ENCODE results near the gene PLEKHH1.

The PLEKHH1 gene

DNA sequence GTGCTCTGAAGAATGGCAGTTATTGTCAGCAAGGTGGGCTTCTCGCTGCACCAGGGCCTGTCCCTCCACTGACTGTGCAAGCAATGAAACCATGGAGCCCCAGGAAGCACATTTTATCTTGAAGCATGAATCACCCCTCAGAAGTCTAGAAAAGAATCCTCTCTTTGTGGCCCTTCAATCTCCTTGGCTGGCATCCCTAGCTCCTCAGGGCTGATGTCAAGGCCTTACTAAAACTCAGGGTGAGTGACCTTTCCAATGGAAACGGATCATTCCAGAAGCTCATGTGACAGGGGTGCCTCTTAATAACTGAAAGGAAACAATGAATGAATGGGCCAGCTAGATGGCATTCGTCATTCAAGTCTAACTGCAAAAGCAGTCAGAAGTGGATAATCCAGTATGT lies 22.3 kb upstream of the PLEKHH1 start:
- FAIRE-seq: no peak

DNA sequence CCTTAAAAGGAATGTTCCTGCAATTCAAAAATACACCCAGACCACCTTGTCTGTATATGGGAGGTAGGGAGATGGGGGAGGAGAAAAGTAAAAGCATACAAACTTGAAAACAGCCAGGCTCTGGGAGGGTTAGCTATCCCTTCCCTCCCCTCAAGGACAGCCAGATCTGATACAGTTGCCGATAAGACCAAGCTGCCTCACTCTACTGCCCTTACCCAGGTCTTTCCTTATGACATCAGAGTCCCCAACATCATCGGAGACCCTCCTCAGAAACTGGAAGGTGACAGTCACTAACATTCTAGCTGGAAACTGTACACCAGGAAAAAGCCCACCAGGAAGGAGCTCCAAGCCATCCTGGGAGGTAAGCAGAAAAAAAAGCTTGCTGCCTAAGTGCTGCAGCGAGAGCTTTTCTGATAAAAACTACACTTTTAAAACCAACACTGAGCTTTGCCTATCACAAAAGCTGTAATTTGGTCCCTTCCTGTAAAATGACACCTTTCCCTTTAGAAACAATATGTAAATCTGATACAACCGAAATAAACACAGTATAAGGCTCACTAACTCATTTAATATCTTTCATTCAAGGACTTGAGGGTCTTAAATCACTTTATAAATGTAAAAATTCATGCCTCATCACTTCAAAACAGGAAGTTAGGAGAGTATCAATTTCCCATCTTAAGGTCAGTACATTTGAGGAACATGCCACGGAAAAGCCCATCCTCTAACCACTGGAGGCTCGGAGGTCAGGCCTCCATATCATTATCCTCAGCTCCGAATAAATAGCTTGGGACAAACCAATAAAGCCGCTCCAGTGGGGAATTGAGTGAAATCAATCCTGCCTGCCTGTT lies 20.4 kb upstream of the PLEKHH1 start:
- FAIRE-seq: no peak

DNA sequence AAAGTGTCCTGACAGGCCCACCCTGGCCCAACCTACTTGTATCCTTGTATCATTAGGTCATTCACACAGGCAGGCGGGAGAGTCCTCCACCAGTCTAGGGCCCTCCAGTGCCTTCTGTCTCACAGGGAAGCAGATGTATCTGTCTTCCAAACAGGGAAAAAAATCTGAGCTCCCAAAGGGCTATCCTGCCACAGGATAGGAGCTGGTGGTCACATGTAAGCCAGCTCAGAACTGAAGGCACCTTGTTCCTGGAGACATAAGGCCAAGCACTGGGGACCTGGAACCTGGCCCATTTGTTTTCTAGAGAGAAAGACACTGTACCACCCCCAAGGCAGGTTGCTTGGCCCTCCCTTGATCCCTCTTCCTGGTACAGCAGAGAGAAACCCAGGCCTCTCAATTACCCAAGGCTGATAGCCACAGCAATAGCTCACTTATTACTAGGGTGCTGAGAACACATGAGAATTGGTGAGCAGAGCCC lies 19.4 kb upstream of the PLEKHH1 start:
- no peak for FAIRE-seq

DNA sequence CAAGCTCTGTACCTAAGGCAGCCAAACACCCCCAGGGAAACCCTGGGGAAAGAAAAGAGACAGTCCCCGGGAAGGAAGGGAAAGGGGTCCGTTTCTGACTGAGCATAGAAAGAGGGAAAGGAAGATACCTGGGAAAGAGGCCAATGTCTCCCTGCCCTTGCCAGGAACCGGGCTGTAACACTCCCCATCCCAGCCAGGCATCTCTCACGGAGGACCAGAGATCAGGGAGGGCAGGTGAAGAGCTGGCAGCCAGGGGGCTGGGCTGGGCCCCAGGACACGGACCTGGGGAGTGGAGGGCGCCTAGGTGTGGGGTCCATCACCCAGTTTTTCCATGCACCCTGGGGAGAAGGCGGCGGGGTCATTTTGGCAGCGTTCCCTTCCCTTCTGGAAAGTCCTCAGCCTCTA lies 18.9 kb upstream of the PLEKHH1 start:
- no peak for FAIRE-seq

DNA sequence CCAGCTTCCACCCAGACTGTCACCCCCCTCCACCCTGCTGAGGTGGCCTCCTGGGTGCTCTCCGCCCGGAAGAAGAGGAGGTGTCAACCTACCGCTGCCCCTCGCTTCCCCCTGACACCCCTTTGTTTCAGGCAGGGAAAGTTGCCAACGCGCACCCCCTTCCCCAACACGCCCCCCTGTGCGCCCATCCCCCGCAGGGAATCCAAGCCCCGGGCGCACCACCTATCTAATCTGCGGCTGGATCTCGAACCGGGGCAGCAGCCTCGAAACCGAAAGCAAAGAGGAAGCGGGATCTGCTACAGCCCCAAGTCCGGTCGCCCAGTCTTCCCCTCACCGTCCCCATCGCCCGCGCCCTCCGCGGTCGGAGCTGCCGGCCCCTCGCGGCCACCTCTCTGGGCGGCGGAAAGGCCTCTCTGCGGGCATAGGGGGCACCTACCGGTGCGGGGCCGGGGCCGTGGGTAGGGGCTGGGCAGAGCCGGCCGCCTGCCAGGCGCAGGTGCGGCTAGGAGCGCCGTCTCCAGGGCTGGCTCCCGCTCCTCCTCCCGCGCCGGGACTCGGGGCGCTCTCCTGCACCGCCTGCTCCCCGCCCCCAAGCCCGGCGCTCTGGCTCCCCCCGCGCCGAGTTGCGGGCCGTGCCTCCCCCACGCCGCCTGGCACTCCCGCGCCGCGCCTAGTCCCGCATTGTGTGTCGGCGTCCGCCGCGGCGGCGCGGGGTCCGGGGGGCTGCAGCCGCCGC lies 18.3 kb upstream of the PLEKHH1 start:
- FAIRE-seq: no peak

DNA sequence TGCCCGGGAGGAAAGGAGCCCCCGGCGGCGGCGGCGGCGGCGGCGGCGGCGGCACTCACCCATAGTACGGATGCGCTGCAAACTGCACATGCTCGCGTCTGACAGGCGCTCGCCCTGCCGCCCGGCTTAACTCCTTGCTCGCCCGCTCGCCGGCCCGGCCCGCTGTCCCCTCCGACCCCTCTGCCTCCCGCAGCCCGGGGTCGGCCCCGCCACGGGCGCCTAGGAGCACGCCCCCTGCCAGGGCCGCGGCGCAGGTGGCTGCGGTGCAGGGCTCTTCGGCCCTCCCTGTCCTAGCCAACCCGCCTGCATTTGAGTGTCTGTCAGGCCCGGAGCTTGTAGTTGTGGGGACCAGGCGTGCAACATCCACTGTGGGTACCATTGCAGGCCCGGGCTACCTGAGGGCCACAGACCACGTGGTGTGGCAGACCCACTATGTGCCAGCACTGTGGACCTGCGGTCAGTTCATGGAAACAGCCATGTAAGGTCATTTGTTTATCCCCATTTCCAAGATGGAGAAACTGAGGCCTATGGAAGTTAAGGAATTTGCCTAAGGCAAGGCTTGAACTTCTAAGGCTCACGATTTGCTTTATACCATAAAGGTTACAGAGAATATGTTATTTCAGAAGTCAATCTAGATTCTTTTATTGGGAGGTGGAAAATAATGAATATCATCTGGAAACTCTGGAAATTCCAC lies 17.6 kb upstream of the PLEKHH1 start:
- no peak for FAIRE-seq

DNA sequence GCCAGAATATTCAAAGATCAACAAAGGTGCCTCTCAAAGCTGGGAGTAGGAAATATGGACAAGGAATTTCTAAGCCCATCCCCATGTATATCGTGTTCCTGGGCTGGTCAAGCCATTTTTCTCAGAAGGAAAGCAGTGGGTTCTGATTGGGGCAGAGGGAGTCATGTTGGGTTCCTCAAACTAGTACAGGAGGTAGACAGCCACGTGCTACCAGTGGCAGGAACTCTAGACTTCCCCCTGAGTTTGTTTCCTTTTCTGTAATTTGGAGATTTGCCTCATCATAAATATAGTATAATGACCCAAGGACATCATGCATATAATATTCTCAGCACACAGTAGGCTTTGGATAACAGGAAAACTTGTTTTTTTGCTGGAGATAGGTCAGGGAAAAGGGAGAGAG lies 16.4 kb upstream of the PLEKHH1 start:
- FAIRE-seq: no peak

DNA sequence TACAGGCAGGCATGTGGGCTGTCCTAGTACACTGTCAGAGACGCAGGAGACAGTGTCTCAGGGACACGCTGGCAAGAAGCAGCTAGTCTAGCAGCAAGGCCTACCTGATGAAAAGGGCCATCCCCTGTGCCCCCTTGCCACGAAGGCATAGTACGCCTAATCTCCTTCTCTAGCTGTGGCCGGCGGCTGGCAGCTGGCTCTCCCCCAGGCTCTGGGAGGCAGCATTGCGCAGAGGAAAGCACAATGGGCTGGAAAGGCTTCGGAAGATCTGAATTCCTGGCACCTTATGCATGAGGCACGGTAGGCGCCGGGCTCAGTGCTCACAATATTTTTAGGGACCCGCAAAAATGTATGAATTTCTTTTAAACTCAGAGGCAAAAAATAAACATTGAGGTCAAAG lies 16.0 kb upstream of the PLEKHH1 start:
- FAIRE-seq: no peak

DNA sequence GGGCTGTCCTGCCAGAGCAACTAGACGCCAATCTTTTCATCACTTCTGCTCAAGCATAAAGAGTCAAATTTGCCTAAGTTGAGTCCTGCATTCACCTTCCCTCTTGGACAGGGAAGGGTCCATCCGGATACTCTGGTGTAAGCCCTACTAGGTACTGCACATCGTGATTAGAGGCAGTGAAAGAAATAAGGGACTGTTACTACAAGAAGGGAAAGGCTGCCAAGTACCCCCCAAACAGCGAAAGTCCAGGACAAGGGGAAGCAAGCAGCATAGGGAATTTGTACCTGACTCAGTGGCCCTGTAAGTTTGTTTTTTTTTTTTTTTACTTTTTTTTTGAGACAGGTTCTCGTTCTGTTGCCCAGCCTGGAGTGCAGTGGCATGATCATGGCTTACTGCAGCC lies 13.7 kb upstream of the PLEKHH1 start:
- FAIRE-seq: no peak

DNA sequence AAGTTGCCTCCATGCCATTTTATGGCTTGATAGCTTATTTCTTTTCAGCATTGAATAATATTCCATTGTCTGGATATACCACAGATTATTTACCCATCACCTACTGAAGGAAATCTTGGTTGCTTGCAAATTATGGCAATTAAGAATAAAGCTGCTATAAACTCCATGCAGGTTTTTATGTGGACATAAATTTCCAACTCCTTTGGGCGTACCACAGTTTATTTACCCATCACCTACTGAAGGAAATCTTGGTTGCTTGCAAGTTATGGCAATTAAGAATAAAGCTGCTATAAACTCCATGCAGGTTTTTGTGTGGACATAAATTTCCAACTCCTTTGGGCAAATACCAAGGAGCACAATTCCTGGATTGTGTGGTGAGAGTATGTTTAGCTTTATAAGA lies 12.6 kb upstream of the PLEKHH1 start:
- no peak for FAIRE-seq

DNA sequence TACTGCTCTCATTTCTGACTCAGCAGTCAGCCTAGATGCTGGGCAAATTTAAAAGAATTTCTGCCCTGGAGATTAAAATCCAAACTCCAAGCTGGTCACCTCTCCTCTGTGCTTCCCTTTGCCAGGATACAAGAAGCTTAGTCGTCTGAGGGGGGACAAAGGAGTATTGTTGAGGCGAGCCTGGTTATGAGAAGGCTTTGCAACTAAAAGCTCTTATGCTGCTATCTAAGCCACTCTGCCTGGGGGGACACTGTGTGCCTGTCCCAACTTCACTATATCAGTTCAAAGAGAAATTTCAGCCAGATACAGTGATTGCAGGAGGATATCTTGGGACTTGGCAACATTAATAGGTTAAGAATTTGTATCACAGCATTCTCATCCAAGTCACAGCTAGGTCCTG lies 10.8 kb upstream of the PLEKHH1 start:
- no peak for FAIRE-seq

DNA sequence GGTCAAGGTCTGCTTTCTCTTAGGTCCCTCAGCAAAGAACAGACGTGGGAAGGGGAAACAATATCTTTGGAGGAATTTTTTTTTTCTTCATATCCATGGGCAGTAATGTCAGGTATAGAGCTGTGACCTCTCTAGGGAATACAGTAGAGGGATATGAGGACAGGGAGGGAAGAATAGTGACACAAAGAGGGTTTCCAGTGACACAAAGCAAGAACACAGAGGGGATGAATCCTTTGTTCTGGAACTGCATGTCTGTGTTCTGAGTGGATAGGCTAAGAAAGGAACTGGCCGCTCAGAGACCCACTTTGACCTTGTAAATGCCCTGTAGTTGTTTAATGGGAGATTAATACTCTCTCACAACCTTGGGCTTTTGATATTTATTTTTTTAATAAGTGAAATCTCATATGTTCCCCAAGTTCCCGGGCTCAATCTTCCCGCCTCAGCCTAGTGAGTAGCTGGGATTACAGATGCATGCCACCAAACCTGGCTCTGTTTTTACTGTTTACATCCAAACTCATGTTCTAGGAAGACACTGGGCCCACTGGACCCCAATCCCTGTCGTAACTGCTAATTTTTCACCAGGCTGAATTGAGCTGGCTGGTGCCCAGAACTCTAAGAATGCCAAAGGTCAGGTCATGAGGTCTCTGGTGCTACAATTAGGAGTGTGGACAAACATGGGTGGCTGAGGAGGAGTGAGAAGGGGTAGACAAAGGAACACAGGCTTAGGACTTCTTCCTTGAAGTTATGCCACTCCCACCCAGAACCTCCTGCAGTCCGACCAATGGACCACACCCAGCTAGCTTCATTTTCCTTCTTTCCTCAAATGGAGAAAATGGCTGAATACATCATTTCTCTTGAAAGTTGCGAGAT lies 9.1 kb upstream of the PLEKHH1 start:
- FAIRE-seq: no peak

DNA sequence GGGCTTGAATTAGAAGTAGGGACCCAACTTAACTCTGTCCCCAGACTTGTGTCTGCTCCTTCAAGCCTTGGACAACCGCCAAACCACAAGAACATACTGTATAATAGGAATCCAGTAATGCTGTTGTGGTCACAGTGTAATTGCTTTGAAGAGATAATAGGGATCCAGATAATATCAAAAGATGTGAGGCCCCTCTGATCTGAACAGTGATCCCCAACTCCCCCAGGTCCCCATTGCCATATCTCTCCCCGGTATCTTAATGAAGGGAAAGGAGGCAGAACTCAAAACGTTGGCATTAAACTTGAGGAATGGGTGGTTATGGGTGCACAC lies 8.5 kb upstream of the PLEKHH1 start:
- FAIRE-seq: no peak

DNA sequence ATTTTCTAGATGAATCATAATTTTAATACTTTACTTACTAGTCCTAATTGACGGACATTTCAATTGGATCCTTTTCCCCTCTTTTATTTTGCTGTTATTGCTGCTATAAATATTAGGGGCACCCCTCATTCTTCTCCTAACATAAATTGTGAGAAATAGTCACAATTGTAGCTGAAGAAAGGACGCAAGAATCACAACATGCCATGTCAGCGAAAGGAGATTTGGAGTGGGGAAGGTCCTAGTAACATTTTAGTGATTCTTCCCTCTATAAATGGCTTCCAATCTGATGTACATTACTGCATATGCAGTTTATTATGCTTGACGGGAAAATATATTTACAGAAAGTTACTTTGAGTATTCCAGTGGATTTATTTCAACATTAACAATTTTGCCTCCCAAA lies 7.7 kb upstream of the PLEKHH1 start:
- FAIRE-seq: no peak

DNA sequence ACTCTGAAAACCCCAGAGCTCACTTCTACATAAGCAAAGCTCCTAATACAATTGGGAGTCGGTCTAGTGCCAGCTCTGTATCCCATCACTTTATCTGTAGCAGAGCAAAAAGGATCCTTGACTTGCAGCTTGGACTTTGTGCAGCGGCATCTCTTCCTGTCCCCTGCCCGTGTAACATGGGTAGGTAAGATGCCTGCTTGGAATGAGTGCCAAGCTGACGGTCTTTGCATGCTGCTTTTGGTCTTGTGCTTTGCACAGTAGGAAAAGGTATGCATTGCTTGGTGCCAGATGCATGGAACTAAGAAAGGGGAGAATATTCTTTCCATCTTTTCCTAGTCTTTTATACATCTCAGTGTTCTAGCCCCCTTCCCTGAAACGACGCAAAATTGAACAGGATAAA lies 6.9 kb upstream of the PLEKHH1 start:
- FAIRE-seq: no peak

DNA sequence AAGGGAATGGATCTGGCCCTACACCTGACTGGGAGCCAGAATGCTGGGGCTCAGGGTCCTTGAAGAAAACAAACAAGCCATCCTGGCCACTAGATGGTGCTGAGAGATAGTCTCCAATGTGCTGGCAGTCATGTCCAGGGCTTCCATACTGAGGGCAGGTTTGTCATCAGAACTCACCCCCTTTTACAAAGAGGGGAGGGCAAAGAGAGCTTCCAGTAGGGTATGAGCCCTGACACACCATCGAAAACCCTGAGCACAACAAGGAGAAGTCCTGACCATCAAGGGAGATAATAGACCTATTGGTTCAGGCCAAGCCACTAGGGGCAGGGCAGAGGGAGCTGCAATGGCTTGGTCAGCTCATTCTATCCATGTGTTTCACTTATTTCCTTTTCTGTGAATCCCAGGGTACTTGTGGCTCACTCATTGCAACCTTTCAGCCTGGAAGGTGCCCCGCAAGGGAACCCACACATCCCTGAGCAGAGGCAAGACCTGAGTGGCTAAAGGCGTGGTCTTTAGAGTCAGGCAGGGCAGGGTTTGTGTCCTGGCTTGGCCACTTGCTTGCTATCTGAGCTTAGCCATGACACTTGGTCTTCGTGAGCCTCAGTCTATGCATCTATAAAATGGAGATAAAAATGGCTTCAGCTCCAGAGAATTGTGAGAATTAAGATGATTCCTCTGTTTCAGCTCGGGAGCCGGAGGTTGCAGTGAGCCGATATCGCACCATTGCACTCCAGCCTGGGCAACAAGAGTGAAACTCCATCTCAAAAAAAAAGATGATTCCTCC lies 6.2 kb upstream of the PLEKHH1 start:
- FAIRE-seq: peak; percentile 84

DNA sequence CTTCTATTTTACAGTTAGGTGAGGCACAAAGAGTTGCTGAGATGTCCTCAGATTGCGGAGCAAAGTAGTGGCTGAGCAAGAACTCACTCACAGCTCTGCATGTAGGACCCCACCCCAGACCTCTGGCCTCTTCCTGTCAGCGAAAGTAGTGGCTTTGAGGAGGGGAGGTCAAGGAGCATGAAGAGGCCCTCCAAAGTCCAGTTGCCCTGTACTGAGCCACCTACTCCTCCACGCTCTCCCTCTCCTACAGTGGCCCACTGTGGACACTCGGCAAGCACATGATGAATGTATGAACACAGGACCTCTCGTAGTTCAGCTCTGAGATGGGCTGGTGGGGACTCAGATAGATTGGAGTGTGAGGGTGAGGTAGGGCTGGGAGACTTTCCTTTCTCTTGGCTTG lies 5.3 kb upstream of the PLEKHH1 start:
- FAIRE-seq: no peak

DNA sequence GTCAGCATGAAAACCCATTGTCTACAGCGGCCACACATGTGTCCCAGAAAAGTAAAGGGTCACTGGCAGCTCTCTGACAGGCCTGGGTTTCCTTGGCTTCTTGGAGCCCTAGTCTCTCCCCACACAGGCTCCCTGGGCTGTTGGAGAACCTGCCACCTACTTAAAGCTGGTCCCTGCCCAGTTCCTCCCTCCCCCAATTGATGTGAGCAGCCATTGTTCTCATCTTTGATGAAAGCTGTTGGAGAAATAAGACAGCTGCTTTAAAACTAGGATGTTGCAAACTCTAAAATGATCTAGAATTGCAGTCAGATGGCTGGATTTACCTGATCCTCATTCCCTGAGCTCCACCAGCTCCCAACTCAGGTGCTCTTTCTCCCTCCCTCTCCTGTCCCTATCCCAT lies 4.8 kb upstream of the PLEKHH1 start:
- FAIRE-seq: no peak

DNA sequence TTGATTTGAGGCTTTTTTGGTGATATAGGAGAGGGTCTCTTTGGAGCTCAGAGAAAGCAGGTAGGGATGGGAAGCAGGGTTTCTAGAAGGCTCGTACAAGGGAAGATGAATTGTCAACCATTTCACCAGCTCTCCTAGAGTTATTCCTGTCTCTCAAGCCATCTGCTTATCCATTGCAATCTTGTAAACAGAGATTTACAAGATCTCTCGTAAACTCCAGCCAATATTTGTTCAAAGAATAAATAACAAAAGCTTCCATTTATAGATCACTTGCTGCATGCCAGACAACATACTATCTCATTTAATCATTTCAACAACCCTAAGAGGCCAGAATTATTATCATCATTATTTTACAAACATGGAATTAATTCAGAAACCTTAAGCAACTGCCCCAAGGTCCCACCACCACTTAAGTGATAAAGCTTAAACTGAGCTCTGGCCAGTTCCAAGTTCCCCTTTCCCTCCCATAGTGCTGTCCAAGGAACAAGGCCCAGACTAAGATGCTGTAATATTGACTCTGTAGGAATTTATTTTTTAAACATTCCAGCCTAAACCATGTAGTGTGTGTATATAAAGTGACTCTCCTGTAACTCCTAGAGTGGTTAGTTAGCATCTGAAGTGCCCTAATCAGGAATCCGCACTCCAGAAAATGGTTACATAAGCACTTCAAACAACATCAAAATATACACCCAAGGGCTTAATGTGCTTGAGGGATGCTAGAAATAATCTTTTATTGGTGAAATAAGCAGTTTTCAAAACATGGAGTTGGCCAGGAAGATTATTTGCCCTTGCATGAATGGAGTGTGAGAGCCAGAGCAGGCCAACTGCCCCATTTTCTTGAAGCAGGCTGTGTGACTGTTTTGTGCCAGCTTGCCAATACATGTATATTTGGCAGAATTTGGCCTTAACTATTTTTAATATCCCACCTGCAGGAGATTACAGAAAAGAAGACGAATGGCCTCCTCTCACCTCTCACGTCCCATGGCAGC lies 2.8 kb upstream of the PLEKHH1 start:
- FAIRE-seq: no peak

DNA sequence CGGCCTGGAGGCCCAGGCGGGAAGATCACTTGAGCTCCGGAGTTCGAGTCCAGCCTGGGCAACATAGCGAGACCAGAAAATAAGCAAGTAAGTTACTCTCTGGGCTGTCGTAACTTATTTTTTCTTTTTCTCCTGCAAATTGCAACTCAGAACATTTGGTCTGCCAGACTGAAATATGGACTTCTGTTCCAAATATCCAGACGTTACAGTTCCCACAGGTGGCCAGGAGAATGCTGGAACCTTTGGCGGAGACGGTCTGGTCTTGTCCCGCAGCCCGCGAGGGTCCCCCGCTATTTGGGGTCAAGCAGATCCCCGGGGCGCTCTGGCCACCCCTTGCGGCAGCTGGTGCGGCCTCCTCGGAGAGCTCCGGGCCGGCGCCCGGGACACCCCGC lies 488 bp upstream of the PLEKHH1 start:
- FAIRE-seq: no peak

DNA sequence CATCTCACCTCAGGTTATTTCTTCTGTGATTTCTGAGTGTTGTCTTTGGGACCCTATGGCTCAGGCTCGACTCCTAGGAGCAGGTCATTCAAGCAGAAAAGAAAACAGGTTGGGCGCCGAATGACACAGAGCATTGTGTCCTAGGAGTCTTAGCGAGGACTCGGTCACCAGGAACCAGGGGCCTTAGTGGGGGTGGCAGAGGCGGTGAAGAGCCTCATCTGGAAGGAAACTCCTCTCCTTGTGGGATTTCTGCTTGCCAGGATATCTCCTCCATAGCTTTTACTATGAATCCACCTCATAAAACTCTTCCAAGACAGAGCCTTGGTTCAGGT lies 630 bp downstream of the PLEKHH1 start:
- FAIRE-seq: no peak
